K562 (cell line): ENCODE data around the gene SCNN1A. TPM values are rescaled to one million over a fixed set of nuclear protein-coding genes. Genes with fewer than 3 reads are reported as not detected.

Experiments
- ADNP ChIP-seq: fragments of 200-800 bp; sonication (Bioruptor generic); IDR thresholded peaks from 2 replicates; pipeline ENCODE4 v1.6.1; 2016; ENCODE audit warnings: missing genetic modification characterization, missing compliant biosample characterization
- ARID3B ChIP-seq: fragments of 250-450 bp; sonication (Bioruptor Pico); IDR thresholded peaks from 2 replicates; pipeline ENCODE4 v1.4.0; 2020; ENCODE audit warnings: borderline replicate concordance
- BCOR ChIP-seq: fragments of 450-650 bp; IDR thresholded peaks from 2 replicates; pipeline ENCODE4 v1.6.1; 2016
- BRD4 ChIP-seq: fragments of 200-600 bp; sonication (generic); IDR thresholded peaks from 2 replicates; pipeline ENCODE4 v1.6.1; 2017; ENCODE audit warnings: inconsistent platforms
- CLOCK ChIP-seq: fragments of 250-450 bp; sonication (Bioruptor Pico); IDR thresholded peaks from 2 replicates; pipeline ENCODE4 v1.4.0; 2020; ENCODE audit warnings: mild to moderate bottlenecking, moderate library complexity, borderline replicate concordance
- EP400 ChIP-seq: fragments of 450-650 bp; IDR thresholded peaks from 2 replicates; pipeline ENCODE4 v1.6.1; 2017; ENCODE audit warnings: antibody characterized with exemption, mild to moderate bottlenecking, moderate library complexity
- GABPB1 ChIP-seq: sonication (generic); formaldehyde crosslinking; IDR thresholded peaks from 2 replicates; pipeline ENCODE4 v1.8.0; 2022; ENCODE audit warnings: mild to moderate bottlenecking, missing genetic modification reagents
- GATAD2A ChIP-seq: fragments of 450-650 bp; IDR thresholded peaks from 2 replicates; pipeline ENCODE4 v1.6.1; 2017
- HOXB6 ChIP-seq: fragments of 250-450 bp; sonication (Bioruptor Pico); IDR thresholded peaks from 2 replicates; pipeline ENCODE4 v1.5.1; 2022; ENCODE audit warnings: mild to moderate bottlenecking, borderline replicate concordance
- PCBP2 ChIP-seq: fragments of 200-400 bp; formaldehyde crosslinking; IDR thresholded peaks from 2 replicates; pipeline ENCODE4 v1.6.1; 2018; ENCODE audit warnings: low read length, low read depth, mild to moderate bottlenecking, moderate library complexity; ENCODE audit not compliant: poor library complexity, severe bottlenecking
- POLR3A ChIP-seq: IDR thresholded peaks from 2 replicates; pipeline ENCODE4 v1.6.1; 2011; ENCODE audit warnings: borderline replicate concordance, mild to moderate bottlenecking, moderate library complexity; ENCODE audit not compliant: insufficient read length, insufficient read depth; ENCODE audit errors: extremely low read depth
- RNF2 ChIP-seq: sonication (generic); IDR thresholded peaks from 2 replicates; pipeline ENCODE4 v1.6.1; 2016
- TCF3 ChIP-seq: sonication (generic); formaldehyde crosslinking; IDR thresholded peaks from 2 replicates; pipeline ENCODE4 v1.4.0; 2020; ENCODE audit warnings: mild to moderate bottlenecking, missing genetic modification reagents
- ZBTB2 ChIP-seq: fragments of 450-650 bp; IDR thresholded peaks from 2 replicates; pipeline ENCODE4 v1.6.1; 2016; ENCODE audit warnings: antibody characterized with exemption
- ZNF24 ChIP-seq: fragments of 450-650 bp; IDR thresholded peaks from 2 replicates; pipeline ENCODE4 v1.6.1; 2016
- ZNF717 ChIP-seq: fragments of 250-450 bp; sonication (Bioruptor Pico); IDR thresholded peaks from 2 replicates; pipeline ENCODE4 v1.5.0; 2021
- polyA plus RNA-seq, 8 experiments: library from polyadenylated mRNA; depleted of rRNA in 4 of 8; stranded (reverse) in 5 of 8; unstranded in 3 of 8; fragments of >200 nt; fragmentation: Nextera tagmentation in 2 of 8; fragmentation: Illumina TruSeq in 1 of 8; extraction: Ambion mirVana in 2 of 8; extraction: Trizol in 1 of 8; gene quantifications; 2 replicates each; pipeline versions ENCODE4 v1.2.1 to v1.2.3, GENCODE V29; 2011 to 2014; ENCODE audit warnings: inconsistent platforms in 1 of 8, missing spikeins in 1 of 8
- total RNA-seq, 7 experiments: library from RNA; depleted of rRNA in 6 of 7; stranded (reverse); fragments of >200 nt in 6 of 7; fragmentation: Illumina TruSeq in 2 of 7; extraction: Trizol in 2 of 7; gene quantifications; 2 replicates each; pipeline versions ENCODE4 v1.2.1 to v1.2.3, GENCODE V29; 2011 to 2021; ENCODE audit warnings: low replicate concordance in 1 of 7
- TF ChIP-seq, protein P1 (sequence below): sonication (generic); formaldehyde crosslinking; IDR thresholded peaks from 2 replicates; pipeline ENCODE4 v1.8.0; 2023; ENCODE audit warnings: mild to moderate bottlenecking, missing genetic modification reagents
- TF ChIP-seq, protein P2 (sequence below): fragments of 450-650 bp; conservative IDR thresholded peaks from 2 replicates; pipeline ENCODE4 v1.6.1; 2016; ENCODE audit warnings: missing genetic modification characterization, low read depth, mild to moderate bottlenecking, control low read depth, missing compliant biosample characterization

SCNN1A gene
- total and polyA plus RNA-seq, 9 of the 15 experiments (the other 6 are each of a cell fraction or from before 2014, with no cell fraction given): 0.15 to 0.49 (median 0.32) TPM; not detected in 5

GRCh38 chr12:6423267-6424007 is 48.1 kb upstream of the SCNN1A start (continued):
- TF ChIP-seq ARID3B (CRISPR knock-in tag) (no peak), PCBP2 (no peak), GATAD2A (no peak), RNF2 (0 out of 2 replicates have a peak, but pooled peaks have one; percentile 43), ZNF24 (no peak), GABPB1 (0 out of 2 replicates have a peak, but pooled peaks have one; percentile 26), ZBTB2 (no peak), BRD4 (no peak), CLOCK (CRISPR knock-in tag) (no peak), ZNF717 (CRISPR knock-in tag) (no peak), ADNP (no peak), BCOR (no peak), TCF3 (0 out of 2 replicates have a peak, but pooled peaks have one; percentile 7), HOXB6 (no peak), EP400 (peak; percentile 44), POLR3A (no peak)
- TF ChIP-seq, protein P1, sequence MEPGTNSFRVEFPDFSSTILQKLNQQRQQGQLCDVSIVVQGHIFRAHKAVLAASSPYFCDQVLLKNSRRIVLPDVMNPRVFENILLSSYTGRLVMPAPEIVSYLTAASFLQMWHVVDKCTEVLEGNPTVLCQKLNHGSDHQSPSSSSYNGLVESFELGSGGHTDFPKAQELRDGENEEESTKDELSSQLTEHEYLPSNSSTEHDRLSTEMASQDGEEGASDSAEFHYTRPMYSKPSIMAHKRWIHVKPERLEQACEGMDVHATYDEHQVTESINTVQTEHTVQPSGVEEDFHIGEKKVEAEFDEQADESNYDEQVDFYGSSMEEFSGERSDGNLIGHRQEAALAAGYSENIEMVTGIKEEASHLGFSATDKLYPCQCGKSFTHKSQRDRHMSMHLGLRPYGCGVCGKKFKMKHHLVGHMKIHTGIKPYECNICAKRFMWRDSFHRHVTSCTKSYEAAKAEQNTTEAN: no peak
- TF ChIP-seq, protein P2, sequence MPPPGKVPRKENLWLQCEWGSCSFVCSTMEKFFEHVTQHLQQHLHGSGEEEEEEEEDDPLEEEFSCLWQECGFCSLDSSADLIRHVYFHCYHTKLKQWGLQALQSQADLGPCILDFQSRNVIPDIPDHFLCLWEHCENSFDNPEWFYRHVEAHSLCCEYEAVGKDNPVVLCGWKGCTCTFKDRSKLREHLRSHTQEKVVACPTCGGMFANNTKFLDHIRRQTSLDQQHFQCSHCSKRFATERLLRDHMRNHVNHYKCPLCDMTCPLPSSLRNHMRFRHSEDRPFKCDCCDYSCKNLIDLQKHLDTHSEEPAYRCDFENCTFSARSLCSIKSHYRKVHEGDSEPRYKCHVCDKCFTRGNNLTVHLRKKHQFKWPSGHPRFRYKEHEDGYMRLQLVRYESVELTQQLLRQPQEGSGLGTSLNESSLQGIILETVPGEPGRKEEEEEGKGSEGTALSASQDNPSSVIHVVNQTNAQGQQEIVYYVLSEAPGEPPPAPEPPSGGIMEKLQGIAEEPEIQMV (tag): no peak
